ENCODE measurements around the gene GABRP.

The GABRP gene

GRCh38 chr5:170846416-170846815 lies 62.9 kb downstream of the GABRP start:
- ChIA-PET CTCF (interaction anchor here (0.6 kb wide), 1 partner anchor 497 kb away, joined by 6 read pairs; no protein-coding TSS in a partner anchor), POLR2A (ENCODE audit: low non-redundant PET) (no interaction called here)
- no peak for TF ChIP-seq CTCF (conservative IDR thresholded peaks at IDR 0.05; ENCODE audit: low read depth)
- no peak for DNase-seq (ENCODE audit: low spot score)
- H3K27ac ChIP-seq: no peak overlapping the region

GRCh38 chr5:170846846-170847245 lies 63.3 kb downstream of the GABRP start:
- CTCF ChIA-PET: no interaction called here
- POLR2A ChIA-PET (ENCODE audit: low non-redundant PET): no interaction called here
- no peak for TF ChIP-seq CTCF (conservative IDR thresholded peaks at IDR 0.05; ENCODE audit: low read depth)

GRCh38 chr5:170848033-170848432 lies 64.5 kb downstream of the GABRP start:
- CTCF ChIA-PET: no interaction called here
- no peak overlapping the region for H3K27ac ChIP-seq
- no peak for DNase-seq (ENCODE audit: low spot score)
- POLR2A ChIA-PET (ENCODE audit: low non-redundant PET): no interaction called here
- TF ChIP-seq CTCF (conservative IDR thresholded peaks at IDR 0.05; ENCODE audit: low read depth): no peak

More at GRCh38 chr5:170846846-170847245, 63.3 kb downstream of the GABRP start:
- no peak overlapping the region for H3K27ac ChIP-seq
- DNase-seq (ENCODE audit: low spot score): no peak

GRCh38 chr5:170849374-170849773 lies 65.8 kb downstream of the GABRP start:
- no peak for TF ChIP-seq CTCF (conservative IDR thresholded peaks at IDR 0.05; ENCODE audit: low read depth)
- no peak overlapping the region for H3K27ac ChIP-seq
- POLR2A ChIA-PET (ENCODE audit: low non-redundant PET): no interaction called here
- DNase-seq (ENCODE audit: low spot score): no peak
- CTCF ChIA-PET: no interaction called here

GRCh38 chr5:170854566-170854965 lies 71.0 kb downstream of the GABRP start:
- ChIA-PET POLR2A (ENCODE audit: low non-redundant PET) (no interaction called here), CTCF (no interaction called here)
- DNase-seq (ENCODE audit: low spot score): no peak
- H3K27ac ChIP-seq: no peak overlapping the region
- no peak for TF ChIP-seq CTCF (conservative IDR thresholded peaks at IDR 0.05; ENCODE audit: low read depth)

- ChIA-PET POLR2A (ENCODE audit: low non-redundant PET) (no interaction called here), CTCF (interaction anchor here (0.9 kb wide), 1 partner anchor 60 kb away, joined by 3 read pairs; no protein-coding TSS in a partner anchor)
- TF ChIP-seq CTCF (conservative IDR thresholded peaks at IDR 0.05; ENCODE audit: low read depth): no peak
- no peak for DNase-seq (ENCODE audit: low spot score)
- H3K27ac ChIP-seq: no peak overlapping the region
Measured at GRCh38 chr5:170857066-170857465, 73.5 kb downstream of the GABRP start.

- no peak for TF ChIP-seq CTCF (conservative IDR thresholded peaks at IDR 0.05; ENCODE audit: low read depth)
- no peak overlapping the region for H3K27ac ChIP-seq
- ChIA-PET CTCF (no interaction called here), POLR2A (ENCODE audit: low non-redundant PET) (no interaction called here)
- no peak for DNase-seq (ENCODE audit: low spot score)
Measured at GRCh38 chr5:170860415-170860814, 76.9 kb downstream of the GABRP start.
